Mesenchymal stem cell (in vitro differentiated cells and primary cell): ENCODE results near the gene GRIFIN.

ENCODE experiments used
- DNase-seq: peaks from one replicate; pipeline ENCODE4 v3.0.0-alpha.2; 2013
- H2AFZ ChIP-seq: one replicate; pipeline ENCODE4 v1.6.1; 2013; ENCODE audit warnings: low read depth, mild to moderate bottlenecking, control low read depth, inconsistent platforms, low read length, moderate library complexity
- H2AK5ac ChIP-seq: 2 replicates; pipeline ENCODE4 v1.6.1; 2013; ENCODE audit warnings: low read length, moderate library complexity, mild to moderate bottlenecking, inconsistent platforms; ENCODE audit not compliant: severe bottlenecking
- H2BK120ac ChIP-seq: one replicate; pipeline ENCODE4 v1.6.1; 2013; ENCODE audit warnings: low read depth, mild to moderate bottlenecking, inconsistent platforms, low read length, moderate library complexity
- H2BK12ac ChIP-seq, 2 experiments: one replicate each; pipeline ENCODE4 v1.6.1; 2013; ENCODE audit warnings: inconsistent platforms in 2 of 2, low read length in 2 of 2, mild to moderate bottlenecking in 2 of 2, moderate library complexity in 2 of 2, control low read depth in 1 of 2
- H2BK15ac ChIP-seq: one replicate; pipeline ENCODE4 v1.6.1; 2013; ENCODE audit warnings: mild to moderate bottlenecking, low read depth, inconsistent platforms; ENCODE audit not compliant: poor library complexity, severe bottlenecking
- H2BK5ac ChIP-seq: 2 replicates; pipeline ENCODE4 v1.6.1; 2013; ENCODE audit warnings: low read depth, mild to moderate bottlenecking, low read length, control low read depth, inconsistent platforms; ENCODE audit not compliant: poor library complexity, severe bottlenecking
- H3K14ac ChIP-seq, 2 experiments: one replicate each; pipeline ENCODE4 v1.6.1; 2013; ENCODE audit warnings: inconsistent platforms in 2 of 2, low read length in 2 of 2, control low read depth in 1 of 2, mild to moderate bottlenecking in 1 of 2, moderate library complexity in 1 of 2
- H3K18ac ChIP-seq, 2 experiments: one replicate each; pipeline ENCODE4 v1.6.1; 2013; ENCODE audit warnings: inconsistent platforms in 2 of 2, low read length in 2 of 2, control low read depth in 1 of 2, low read depth in 1 of 2, mild to moderate bottlenecking in 1 of 2
- H3K23ac ChIP-seq, 2 experiments: one replicate each; pipeline ENCODE4 v1.6.1; 2013; ENCODE audit warnings: inconsistent platforms in 2 of 2, low read length in 2 of 2, mild to moderate bottlenecking in 2 of 2, moderate library complexity in 2 of 2, control low read depth in 1 of 2
- H3K27ac ChIP-seq: 2 replicates; pipeline ENCODE4 v1.5.1; 2013; ENCODE audit warnings: mild to moderate bottlenecking, moderate library complexity, low read length, control low read depth, inconsistent platforms; ENCODE audit not compliant: poor library complexity, severe bottlenecking
- H3K27me3 ChIP-seq, 2 experiments: 2 replicates each; pipeline versions ENCODE4 v1.6.1 to v1.7.0; 2013; ENCODE audit warnings: low read length in 2 of 2, mild to moderate bottlenecking in 2 of 2, moderate library complexity in 2 of 2, control low read depth in 1 of 2, inconsistent platforms in 1 of 2; ENCODE audit not compliant: control insufficient read depth in 1 of 2, insufficient read depth in 1 of 2
- H3K36me3 ChIP-seq, 2 experiments: 2 replicates each; pipeline versions ENCODE4 v1.6.1 to v1.7.0; 2013; ENCODE audit warnings: low read length in 2 of 2, control low read depth in 1 of 2, inconsistent platforms in 1 of 2, low read depth in 1 of 2, mild to moderate bottlenecking in 1 of 2; ENCODE audit not compliant: insufficient read depth in 2 of 2, control insufficient read depth in 1 of 2
- H3K4ac ChIP-seq, 2 experiments: one replicate each; pipeline ENCODE4 v1.6.1; 2013; ENCODE audit warnings: inconsistent platforms in 2 of 2, low read length in 2 of 2, mild to moderate bottlenecking in 2 of 2, moderate library complexity in 2 of 2, control low read depth in 1 of 2, low read depth in 1 of 2
- H3K4me1 ChIP-seq: 2 replicates; pipeline ENCODE4 v1.6.1; 2013; ENCODE audit warnings: low read depth, low read length, control low read depth; ENCODE audit not compliant: control insufficient read depth, insufficient read depth
- H3K4me2 ChIP-seq: 2 replicates; pipeline ENCODE4 v1.6.1; 2013; ENCODE audit warnings: low read length, mild to moderate bottlenecking, inconsistent platforms; ENCODE audit not compliant: poor library complexity, severe bottlenecking
- H3K4me3 ChIP-seq, 2 experiments: 2 replicates each; pipeline versions ENCODE4 v1.5.1 to v1.7.0; 2013; ENCODE audit warnings: low read length in 2 of 2, mild to moderate bottlenecking in 2 of 2, control low read depth in 1 of 2, low read depth in 1 of 2; ENCODE audit not compliant: insufficient read depth in 1 of 2
- H3K79me1 ChIP-seq: replicated peaks from 2 replicates; pipeline ENCODE4 v1.6.1; 2013; ENCODE audit warnings: mild to moderate bottlenecking, control low read depth, low read length, inconsistent platforms; ENCODE audit not compliant: poor library complexity, severe bottlenecking
- H3K9ac ChIP-seq: 2 replicates; pipeline ENCODE4 v1.7.0; 2013; ENCODE audit warnings: mild to moderate bottlenecking, low read length, moderate library complexity
- H3K9me3 ChIP-seq: 2 replicates; pipeline ENCODE4 v1.7.0; 2013; ENCODE audit warnings: mild to moderate bottlenecking, low read length; ENCODE audit not compliant: control insufficient read depth
- H4K8ac ChIP-seq: one replicate; pipeline ENCODE4 v1.6.1; 2013; ENCODE audit warnings: inconsistent platforms, mild to moderate bottlenecking, low read length, moderate library complexity
- H4K91ac ChIP-seq: one replicate; pipeline ENCODE4 v1.6.1; 2013; ENCODE audit warnings: mild to moderate bottlenecking, low read length, inconsistent platforms
- WGBS: methylation state at CpG from one replicate; pipeline ENCODE4 v1.1.7; 2013; ENCODE audit warnings: mixed read lengths; 5-methylcytosine and 5-hydroxymethylcytosine counted together

GRIFIN gene

DNA sequence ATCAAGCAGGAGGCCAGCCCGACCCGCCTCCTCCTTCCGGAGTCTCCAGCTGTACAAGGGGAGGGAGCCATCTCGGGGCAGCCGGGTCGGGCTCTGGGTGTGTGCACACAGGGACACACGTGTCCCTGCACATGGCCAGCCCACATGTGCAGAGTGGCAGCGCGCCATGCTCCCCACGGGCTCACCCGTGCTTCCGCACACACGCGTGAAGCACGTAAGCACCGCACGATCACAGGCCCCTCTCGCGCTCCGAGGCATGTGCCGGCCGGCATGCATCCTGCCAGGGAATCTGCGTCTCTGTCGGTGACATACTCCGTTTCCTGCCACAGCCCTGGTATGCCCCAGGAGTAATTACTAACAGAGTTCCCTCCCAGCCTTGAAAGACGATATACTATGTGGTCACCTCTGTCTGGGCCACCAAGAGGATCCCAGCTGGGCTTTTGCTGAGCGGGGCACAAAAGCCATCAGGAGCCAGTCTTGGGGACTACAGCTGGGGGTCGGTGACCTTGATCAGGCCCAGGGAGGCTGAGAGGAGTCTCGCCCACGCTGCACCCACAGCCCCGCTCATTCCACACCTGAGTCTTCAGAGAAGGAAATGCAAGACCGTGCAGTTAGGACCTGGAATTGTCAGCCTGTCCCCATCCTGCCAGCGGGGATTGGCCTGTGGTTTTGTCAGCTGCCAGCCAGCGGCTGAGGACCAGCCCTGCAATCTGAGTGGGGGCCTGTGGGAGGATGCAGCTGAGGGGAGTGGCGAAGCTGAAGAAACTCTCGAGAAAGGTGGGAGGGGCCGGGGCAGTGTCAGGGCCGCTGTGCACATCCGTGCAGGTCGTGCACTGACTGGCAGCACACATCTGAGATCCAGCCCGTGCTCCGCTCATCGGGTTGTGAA is 32.4 kb upstream of the GRIFIN start:
- no peak overlapping the region for H3K14ac ChIP-seq
- no peak overlapping the region for H2BK12ac ChIP-seq
- H3K9ac ChIP-seq: peak overlapping the region; percentile 22
- H2BK120ac ChIP-seq: no peak overlapping the region
- H3K4ac ChIP-seq: no peak overlapping the region
- peak overlapping the region; percentile 55 for H4K91ac ChIP-seq
- H2AK5ac ChIP-seq: peak overlapping the region; percentile 24
- H3K27me3 ChIP-seq: peaks cover 0 to 29% of the 10 kb centered on the region in 2 experiments
- DNase-seq: no peak
- H3K4me1 ChIP-seq: peaks cover 62% of the 10 kb centered on the region
- peak overlapping the region; percentile 8 for H3K27ac ChIP-seq
- WGBS: 69% methylated on average over 43 of the region's 43 CpGs
- H3K18ac ChIP-seq: no peak overlapping the region
- no peak overlapping the region for H3K23ac ChIP-seq
- peak overlapping the region; percentile 84 for H2BK15ac ChIP-seq
- H3K4me3 ChIP-seq: peak overlapping the region in 1 of 2 experiments; percentile 8
- H2AFZ ChIP-seq: no peak overlapping the region
- H4K8ac ChIP-seq: peak overlapping the region; percentile 22
- no peaks in the 10 kb centered on the region for H3K79me1 ChIP-seq
- no peak overlapping the region for H2BK5ac ChIP-seq
- no peaks in the 10 kb centered on the region for H3K36me3 ChIP-seq
- no peaks in the 10 kb centered on the region for H3K9me3 ChIP-seq
- peak overlapping the region; percentile 17 for H3K4me2 ChIP-seq

DNA sequence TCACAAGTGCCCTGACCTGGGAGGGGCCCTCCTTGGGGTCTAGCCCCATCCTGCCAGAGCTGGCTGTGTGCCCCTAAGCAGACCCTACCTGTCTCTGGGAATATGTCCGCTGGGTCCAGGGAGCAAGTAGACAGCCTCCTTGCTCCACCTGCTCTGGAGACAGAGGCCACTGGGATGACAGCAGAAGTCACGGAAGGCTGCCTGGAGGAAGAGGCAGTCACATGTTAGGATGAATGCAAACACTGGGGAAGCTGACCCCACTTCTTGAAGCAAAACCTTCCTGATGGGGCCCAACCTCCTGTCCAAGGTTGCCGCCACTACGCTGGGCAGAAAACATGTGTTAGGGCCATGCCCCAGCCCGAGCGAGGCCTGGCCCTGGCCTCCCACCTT is 31.7 kb upstream of the GRIFIN start:
- H2BK12ac ChIP-seq: no peak overlapping the region
- no peaks in the 10 kb centered on the region for H3K9me3 ChIP-seq
- no peak overlapping the region for H3K14ac ChIP-seq
- H3K79me1 ChIP-seq: no peaks in the 10 kb centered on the region
- DNase-seq: no peak
- peaks cover 0 to 33% of the 10 kb centered on the region in 2 experiments for H3K27me3 ChIP-seq
- H3K23ac ChIP-seq: no peak overlapping the region
- no peak overlapping the region for H2BK15ac ChIP-seq
- no peak overlapping the region for H2BK5ac ChIP-seq
- 98% methylated on average over 6 of the region's 6 CpGs for WGBS
- peaks cover 63% of the 10 kb centered on the region for H3K4me1 ChIP-seq
- no peak overlapping the region for H2BK120ac ChIP-seq
- no peaks in the 10 kb centered on the region for H3K36me3 ChIP-seq
- H3K27ac ChIP-seq: no peak overlapping the region
- H3K18ac ChIP-seq: no peak overlapping the region
- H3K4me3 ChIP-seq: no peak overlapping the region
- H4K91ac ChIP-seq: no peak overlapping the region
- peak overlapping the region; percentile 22 for H3K9ac ChIP-seq
- no peak overlapping the region for H3K4me2 ChIP-seq
- H2AK5ac ChIP-seq: peak overlapping the region; percentile 38
- no peak overlapping the region for H3K4ac ChIP-seq
- H2AFZ ChIP-seq: no peak overlapping the region
- H4K8ac ChIP-seq: no peak overlapping the region

DNA sequence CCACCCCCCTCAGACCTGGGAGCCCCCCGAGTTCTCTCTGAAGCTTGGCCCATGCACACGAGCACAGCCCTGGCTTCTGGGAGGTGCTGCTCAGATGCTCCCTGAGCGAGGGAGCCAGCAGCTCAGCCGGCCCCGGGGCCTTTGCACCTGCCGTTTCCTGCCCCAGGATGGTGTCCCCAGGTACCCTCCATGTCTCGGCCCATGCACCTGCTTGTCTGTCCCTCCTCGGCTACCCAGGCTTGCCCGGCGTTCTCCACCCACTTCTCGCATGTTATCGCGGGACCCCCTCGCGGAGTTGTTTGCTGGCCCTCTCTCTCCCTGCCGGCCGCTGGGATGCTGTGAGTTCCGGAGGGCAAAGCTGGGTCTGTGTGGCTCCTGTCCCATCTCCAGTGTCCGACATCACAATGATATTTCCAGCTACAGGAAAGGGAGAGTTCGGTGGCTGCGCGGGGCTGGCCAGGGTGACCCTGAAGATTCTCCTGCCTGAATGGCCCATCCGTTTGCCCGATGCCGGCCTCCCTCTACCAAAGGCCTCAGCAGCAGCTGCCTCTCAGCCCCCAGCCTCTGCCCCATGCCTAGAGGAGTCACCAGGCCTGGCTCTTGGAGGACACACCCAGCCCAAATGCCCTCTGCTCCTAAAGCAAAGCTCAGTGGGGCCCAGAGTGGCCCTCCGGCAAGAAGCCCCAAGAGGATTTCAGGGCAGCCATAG is 31.2 kb upstream of the GRIFIN start:
- 84% methylated on average over 25 of the region's 26 CpGs for WGBS
- no peak overlapping the region for H3K4ac ChIP-seq

GRCh38 chr7:2505401-2505800 is 29.2 kb upstream of the GRIFIN start:
- no peak overlapping the region for H2BK12ac ChIP-seq
- no peak overlapping the region for H3K4me2 ChIP-seq
- H3K27ac ChIP-seq: no peak overlapping the region
- no peak overlapping the region for H4K91ac ChIP-seq
- no peak overlapping the region for H2BK5ac ChIP-seq
- no peak overlapping the region for H3K23ac ChIP-seq
- no peaks in the 10 kb centered on the region for H3K36me3 ChIP-seq
- no peak overlapping the region for H3K18ac ChIP-seq
- no peaks in the 10 kb centered on the region for H3K79me1 ChIP-seq
- peaks cover 46% of the 10 kb centered on the region for H3K4me1 ChIP-seq
- no peak overlapping the region for H3K9ac ChIP-seq
- WGBS: 92% methylated on average over 14 of the region's 14 CpGs
- H3K9me3 ChIP-seq: no peaks in the 10 kb centered on the region
- H3K4ac ChIP-seq: no peak overlapping the region
- peak overlapping the region; percentile 21 for H2AK5ac ChIP-seq
- H3K14ac ChIP-seq: no peak overlapping the region
- no peak for DNase-seq
- no peak overlapping the region for H3K4me3 ChIP-seq
- no peak overlapping the region for H2BK120ac ChIP-seq
- no peak overlapping the region for H4K8ac ChIP-seq
- H2AFZ ChIP-seq: no peak overlapping the region
- peaks cover 0 to 40% of the 10 kb centered on the region in 2 experiments for H3K27me3 ChIP-seq
- no peak overlapping the region for H2BK15ac ChIP-seq

More for the DNA sequence above, 31.2 kb upstream of the GRIFIN start:
- Histone ChIP-seq H3K9me3 (no peaks in the 10 kb centered on the region), H3K4me2 (no peak overlapping the region), H2AFZ (no peak overlapping the region), H2AK5ac (peak overlapping the region; percentile 38), H2BK15ac (no peak overlapping the region), H3K18ac (no peak overlapping the region), H3K36me3 (no peaks in the 10 kb centered on the region), H4K8ac (no peak overlapping the region), H2BK120ac (no peak overlapping the region), H3K4me1 (peaks cover 65% of the 10 kb centered on the region), H2BK5ac (no peak overlapping the region), H4K91ac (no peak overlapping the region), H2BK12ac (no peak overlapping the region), H3K4me3 (no peak overlapping the region), H3K23ac (no peak overlapping the region), H3K27ac (no peak overlapping the region), H3K9ac (no peak overlapping the region), H3K27me3 (peaks cover 0 to 33% of the 10 kb centered on the region in 2 experiments), H3K14ac (no peak overlapping the region), H3K79me1 (no peaks in the 10 kb centered on the region)
- DNase-seq: no peak
